ENCODE results near the gene TAS2R38.
"Not testable (repeated sequence)": the region's sequence is repeated elsewhere in the genome, so short reads cannot be mapped to it uniquely, and the experiment has no call there.

Gene TAS2R38

DNA sequence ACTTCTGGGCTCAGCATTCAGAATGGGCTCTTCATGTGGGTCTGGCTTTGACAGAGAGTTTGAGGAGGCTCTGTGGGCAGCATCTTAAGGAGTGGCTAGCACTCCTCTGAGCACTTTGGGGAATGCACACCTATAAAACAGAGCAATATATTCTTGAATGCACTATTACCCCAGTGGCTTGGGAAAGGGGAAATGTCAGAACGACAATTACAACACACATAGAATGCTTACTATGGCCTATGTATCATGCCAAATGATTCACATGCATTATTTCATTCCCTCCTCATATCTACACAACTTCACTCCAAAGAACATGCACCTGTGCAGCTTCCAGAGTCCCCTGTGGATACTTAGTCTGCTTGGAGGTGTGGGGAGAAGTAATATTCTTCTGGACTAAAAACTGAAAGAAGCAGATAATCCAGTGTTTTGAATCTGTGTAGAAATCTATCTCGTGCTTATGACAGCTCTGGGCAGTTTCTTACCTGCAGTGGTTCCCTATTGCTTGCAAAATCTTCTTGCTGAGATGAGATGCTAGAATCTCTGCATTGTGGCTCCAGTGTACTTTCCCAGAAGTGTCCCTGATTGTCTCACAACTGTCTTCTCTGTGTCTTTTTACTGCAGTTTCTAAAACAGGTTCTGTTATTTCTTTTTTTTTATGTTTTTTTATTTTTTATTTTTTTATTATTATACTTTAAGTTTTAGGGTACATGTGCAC, 16.6 kb upstream of the TAS2R38 start:
- no peaks in the 10 kb centered on the region for H3K9me3 ChIP-seq
- peaks cover 15% of the 10 kb centered on the region for H3K36me3 ChIP-seq
- TF ChIP-seq, protein P1, sequence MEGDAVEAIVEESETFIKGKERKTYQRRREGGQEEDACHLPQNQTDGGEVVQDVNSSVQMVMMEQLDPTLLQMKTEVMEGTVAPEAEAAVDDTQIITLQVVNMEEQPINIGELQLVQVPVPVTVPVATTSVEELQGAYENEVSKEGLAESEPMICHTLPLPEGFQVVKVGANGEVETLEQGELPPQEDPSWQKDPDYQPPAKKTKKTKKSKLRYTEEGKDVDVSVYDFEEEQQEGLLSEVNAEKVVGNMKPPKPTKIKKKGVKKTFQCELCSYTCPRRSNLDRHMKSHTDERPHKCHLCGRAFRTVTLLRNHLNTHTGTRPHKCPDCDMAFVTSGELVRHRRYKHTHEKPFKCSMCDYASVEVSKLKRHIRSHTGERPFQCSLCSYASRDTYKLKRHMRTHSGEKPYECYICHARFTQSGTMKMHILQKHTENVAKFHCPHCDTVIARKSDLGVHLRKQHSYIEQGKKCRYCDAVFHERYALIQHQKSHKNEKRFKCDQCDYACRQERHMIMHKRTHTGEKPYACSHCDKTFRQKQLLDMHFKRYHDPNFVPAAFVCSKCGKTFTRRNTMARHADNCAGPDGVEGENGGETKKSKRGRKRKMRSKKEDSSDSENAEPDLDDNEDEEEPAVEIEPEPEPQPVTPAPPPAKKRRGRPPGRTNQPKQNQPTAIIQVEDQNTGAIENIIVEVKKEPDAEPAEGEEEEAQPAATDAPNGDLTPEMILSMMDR (IDR thresholded peaks at IDR 0.05) = no peak
- peak overlapping the region; percentile 74 to 87 for H3K4me3 ChIP-seq (ENCODE audit: low read depth in 1 of 2, low read length in 1 of 2)
- peak overlapping the region; percentile 94 for H3K27ac ChIP-seq
- peaks cover 74 to 89% of the 10 kb centered on the region in 2 experiments for H3K4me1 ChIP-seq (ENCODE audit: control insufficient read depth in 1 of 2, insufficient read depth in 1 of 2, low read depth in 1 of 2, low read length in 1 of 2)
- no peaks in the 10 kb centered on the region for H3K27me3 ChIP-seq

DNA sequence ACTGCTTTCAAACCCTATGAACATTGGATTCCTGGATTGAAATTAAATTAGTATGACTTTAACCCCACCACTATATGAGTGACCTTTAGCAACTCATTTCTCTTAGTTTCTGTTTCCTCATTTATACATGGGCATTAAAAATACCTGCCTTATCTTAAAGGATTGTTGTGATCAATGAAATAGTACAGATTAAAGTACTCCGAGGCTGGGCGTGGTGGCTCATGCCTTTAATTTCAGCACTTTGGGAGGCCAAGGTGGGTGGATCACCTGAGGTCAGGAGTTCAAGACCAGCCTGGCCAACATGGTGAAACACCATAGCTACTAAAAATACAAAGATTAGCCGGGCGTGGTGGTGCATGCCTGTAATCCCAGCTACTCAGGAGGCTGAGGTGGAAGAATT, 14.2 kb upstream of the TAS2R38 start:
- H3K27me3 ChIP-seq, H3K36me3 ChIP-seq, H3K9me3 ChIP-seq: not testable (repeated sequence)
- peak overlapping the region; percentile 94 for H3K27ac ChIP-seq
- peak overlapping the region; percentile 74 to 87 for H3K4me3 ChIP-seq (ENCODE audit: low read depth in 1 of 2, low read length in 1 of 2)
- H3K4me1 ChIP-seq (ENCODE audit: control insufficient read depth in 1 of 2, insufficient read depth in 1 of 2, low read depth in 1 of 2, low read length in 1 of 2) = peaks cover 50 to 65% of the 10 kb centered on the region in 2 experiments

DNA sequence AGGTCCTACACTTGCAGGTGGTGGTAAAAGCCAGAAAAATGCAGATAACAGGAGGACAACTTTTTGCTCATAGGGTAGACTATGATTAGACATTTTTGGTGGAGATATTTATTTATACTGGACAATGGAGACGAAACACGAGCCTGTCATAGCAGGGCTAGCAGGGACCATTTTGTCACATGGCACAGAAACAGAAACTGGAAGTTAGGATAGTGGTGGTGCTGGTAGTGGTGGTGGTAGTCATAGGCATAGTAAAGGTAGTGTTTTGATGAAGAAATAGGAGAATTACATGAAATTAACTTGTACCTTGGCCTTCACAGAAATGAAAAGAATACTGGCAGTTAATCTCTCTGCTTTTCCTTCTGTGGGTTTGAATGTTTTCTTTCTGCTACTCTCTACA, 13.3 kb upstream of the TAS2R38 start:
- Histone ChIP-seq H3K27me3 (no peaks in the 10 kb centered on the region), H3K4me3 (ENCODE audit: low read depth in 1 of 2, low read length in 1 of 2) (peak overlapping the region in 1 of 2 experiments; percentile 74), H3K36me3 (no peaks in the 10 kb centered on the region), H3K27ac (peak overlapping the region; percentile 94), H3K9me3 (no peaks in the 10 kb centered on the region), H3K4me1 (ENCODE audit: control insufficient read depth in 1 of 2, insufficient read depth in 1 of 2, low read depth in 1 of 2, low read length in 1 of 2) (peaks cover 41 to 57% of the 10 kb centered on the region in 2 experiments)
- TF ChIP-seq, protein P1 (IDR thresholded peaks at IDR 0.05) = no peak

DNA sequence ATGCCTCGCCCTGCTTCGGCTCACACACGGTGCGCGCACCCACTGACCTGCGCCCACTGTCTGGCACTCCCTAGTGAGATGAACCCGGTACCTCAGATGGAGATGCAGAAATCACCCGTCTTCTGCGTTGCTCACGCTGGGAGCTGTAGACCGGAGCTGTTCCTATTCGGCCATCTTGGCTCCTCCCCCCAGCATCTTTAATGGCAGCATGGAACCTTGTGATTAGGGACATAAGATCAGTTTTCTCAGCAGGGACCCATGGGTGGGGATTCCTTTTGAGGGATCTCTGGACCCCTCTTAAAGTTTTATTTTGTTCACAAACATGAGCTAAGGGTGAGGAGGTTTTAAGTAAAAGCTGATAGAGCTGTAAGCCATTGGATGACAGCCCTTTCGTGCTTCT, 12.4 kb upstream of the TAS2R38 start:
- Histone ChIP-seq H3K4me1 (ENCODE audit: control insufficient read depth in 1 of 2, insufficient read depth in 1 of 2, low read depth in 1 of 2, low read length in 1 of 2) (peaks cover 31 to 47% of the 10 kb centered on the region in 2 experiments), H3K27ac (peak overlapping the region; percentile 94)
- not testable (repeated sequence) for H3K36me3 ChIP-seq; H3K4me3 ChIP-seq (ENCODE audit: low read depth in 1 of 2, low read length in 1 of 2); H3K27me3 ChIP-seq; H3K9me3 ChIP-seq

DNA sequence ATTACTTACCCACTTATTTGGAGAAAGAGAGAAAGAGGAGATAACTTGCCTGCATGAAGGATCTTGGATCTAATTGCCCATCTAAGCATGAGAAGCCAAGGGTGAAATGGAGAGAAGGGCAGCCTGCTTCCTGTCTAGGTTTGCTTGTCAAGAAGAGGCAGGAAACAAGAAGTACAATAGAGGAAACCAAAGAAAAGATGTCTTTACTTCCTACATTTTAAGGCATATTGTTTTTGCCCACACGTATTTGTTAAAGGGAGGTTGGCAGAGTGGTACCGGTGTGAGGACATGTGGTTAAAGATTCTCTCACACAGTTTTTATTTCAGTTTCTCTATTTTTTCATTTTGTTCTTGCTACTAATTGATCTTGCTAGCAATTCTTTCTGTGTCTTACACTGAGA, 6.0 kb upstream of the TAS2R38 start:
- H3K27me3 ChIP-seq = no peaks in the 10 kb centered on the region
- H3K4me3 ChIP-seq (ENCODE audit: low read depth in 1 of 2, low read length in 1 of 2) = peak overlapping the region; percentile 35 to 36
- peaks cover 37 to 44% of the 10 kb centered on the region in 2 experiments for H3K4me1 ChIP-seq (ENCODE audit: control insufficient read depth in 1 of 2, insufficient read depth in 1 of 2, low read depth in 1 of 2, low read length in 1 of 2)
- TF ChIP-seq, protein P1 (IDR thresholded peaks at IDR 0.05) = no peak
- no peaks in the 10 kb centered on the region for H3K9me3 ChIP-seq
- H3K36me3 ChIP-seq = no peaks in the 10 kb centered on the region
- peak overlapping the region; percentile 76 for H3K27ac ChIP-seq

DNA sequence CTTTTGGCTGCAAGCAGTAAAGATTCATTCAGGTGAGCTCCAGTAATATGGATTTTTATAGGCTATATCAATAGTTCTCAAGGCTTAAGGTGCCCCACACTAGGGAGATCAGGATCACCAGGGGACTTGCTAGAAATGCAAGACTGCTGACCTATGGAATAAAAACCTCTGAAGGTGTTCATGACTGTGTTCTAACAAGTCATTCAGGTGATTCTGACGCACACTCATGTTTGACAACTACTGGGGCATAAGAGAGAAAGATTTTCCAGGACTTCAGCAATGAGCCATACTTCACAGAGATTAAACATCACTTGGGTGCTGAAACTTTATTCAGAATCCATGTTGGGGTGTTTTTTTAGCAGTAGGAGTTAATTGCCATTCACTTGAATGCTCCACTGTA, 4.8 kb upstream of the TAS2R38 start:
- Histone ChIP-seq H3K27ac (peak overlapping the region; percentile 76), H3K27me3 (no peaks in the 10 kb centered on the region), H3K36me3 (no peaks in the 10 kb centered on the region), H3K9me3 (no peaks in the 10 kb centered on the region), H3K4me3 (ENCODE audit: low read depth in 1 of 2, low read length in 1 of 2) (no peak overlapping the region), H3K4me1 (ENCODE audit: control insufficient read depth in 1 of 2, insufficient read depth in 1 of 2, low read depth in 1 of 2, low read length in 1 of 2) (peaks cover 43 to 44% of the 10 kb centered on the region in 2 experiments)
- TF ChIP-seq, protein P1 (IDR thresholded peaks at IDR 0.05) = no peak
